ENCODE results near the gene SLC39A1. TPM values are rescaled to one million over a fixed set of nuclear protein-coding genes. Genes with fewer than 3 reads are reported as not detected.

The SLC39A1 gene
- total and polyA plus RNA-seq, 9 of the 15 experiments (the other 6 are each of a cell fraction or from before 2014, with no cell fraction given): 9.9 to 81.1 (median 62.7) TPM

DNA sequence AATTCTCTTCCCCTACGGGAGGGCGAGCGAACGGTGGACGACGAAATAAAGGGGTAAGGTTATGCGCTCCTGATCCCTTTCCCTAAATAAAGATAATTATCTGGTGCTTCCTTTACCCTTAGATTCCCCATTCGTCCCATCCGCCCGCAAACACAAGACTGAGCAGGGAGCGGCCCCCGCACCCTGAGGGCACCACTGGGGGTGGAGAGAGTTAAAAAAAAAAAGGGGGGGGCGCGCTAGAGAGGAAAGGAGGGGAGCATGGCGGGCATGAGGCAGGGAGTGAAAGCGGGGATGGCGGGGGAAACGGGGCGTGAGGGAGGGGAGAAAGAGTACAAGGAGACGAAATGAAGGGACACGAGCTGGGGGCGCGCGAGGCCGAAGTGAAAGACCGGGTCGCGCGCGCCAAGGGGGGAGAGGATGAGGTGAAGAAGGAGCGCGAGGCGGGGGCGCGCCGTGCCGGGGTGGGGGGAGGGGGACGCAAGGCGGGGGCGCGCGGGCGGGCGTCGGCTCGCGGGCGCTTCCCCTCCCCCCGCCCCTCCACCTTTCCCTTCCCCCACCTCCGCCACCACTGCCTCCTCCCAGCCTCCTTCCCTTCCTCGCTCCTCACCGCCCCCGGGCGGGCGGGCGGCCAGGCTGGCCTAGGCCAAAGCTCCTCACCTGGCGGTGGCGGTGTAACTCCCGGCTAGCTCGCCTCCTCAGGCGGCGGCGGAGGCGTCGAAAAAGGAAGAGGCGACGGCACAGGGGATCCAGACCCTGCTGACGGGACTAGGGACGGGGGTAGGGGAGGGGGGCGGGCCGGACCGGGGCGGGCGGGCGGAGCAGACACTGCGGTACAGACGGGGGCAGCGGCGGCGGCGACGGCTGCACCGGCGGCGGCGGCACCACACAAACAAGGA lies 41.0 kb downstream of the SLC39A1 start:
- ChIA-PET POLR2A (interaction anchor here (0.5 to 2.4 kb wide), 17 partner anchors 10 to 85 kb away, joined by 3 to 12 read pairs (median 4); partner anchors contain the start of genes CRTC2, DENND4B and RPS27), CTCF (ENCODE audit: low intra/inter-chr PET ratio) (no interaction called here)
- H3K9me1 ChIP-seq (ENCODE audit: control insufficient read depth, insufficient read depth, low read length): no peaks in the 10 kb centered on the region
- intact Hi-C loops (cut with micrococcal nuclease) (loop anchor here (2.0 to 5.0 kb wide), 5 partner anchors 40 to 298 kb away; partner anchors contain the start of gene UBAP2L), in situ Hi-C loops (cut with MboI) (no loop called here)
- H3K4me1 ChIP-seq (replicated peaks in 1 of 2; ENCODE audit: control insufficient read depth in 2 of 2, insufficient read depth in 2 of 2, low read length in 2 of 2): peaks cover 9 to 30% of the 10 kb centered on the region in 2 experiments
- H3K4me2 ChIP-seq (ENCODE audit: insufficient read depth, low read length): peak overlapping the region; percentile 99
- peak overlapping the region; percentile 86 for H3K4me3 ChIP-seq
- DNase-seq (ENCODE audit: extremely low read depth in 1 of 4, low spot score in 3 of 4): peak; percentile 86 to 92 (median 87)
- under 1% methylated on average over 29 of the region's 86 CpGs for WGBS (ENCODE audit: insufficient coverage, low coverage, missing lambda C conversion rate)
- peaks cover 21% of the 10 kb centered on the region for H4K20me1 ChIP-seq (replicated peaks; ENCODE audit: control insufficient read depth, insufficient read depth, low read length)
- peak overlapping the region; percentile 79 for H2AFZ ChIP-seq (ENCODE audit: low read depth, low read length)
- H3K36me3 ChIP-seq (ENCODE audit: control insufficient read depth, insufficient read depth, low read length): peaks cover 26% of the 10 kb centered on the region; the same call in 2 of the 3 replicates
- peaks cover 50% of the 10 kb centered on the region for H3K79me2 ChIP-seq (ENCODE audit: control insufficient read depth, insufficient read depth, low read length)
- FAIRE-seq: no peak
- H3K27me3 ChIP-seq (ENCODE audit: control insufficient read depth in 2 of 2, insufficient read depth in 2 of 2, low read length in 2 of 2): no peaks in the 10 kb centered on the region
- no TSS peak for BruUV-seq (replicated peaks)
- no peaks in the 10 kb centered on the region for H3K9me3 ChIP-seq (replicated peaks; ENCODE audit: control insufficient read depth, insufficient read depth, low read depth, low read length)
- peak overlapping the region; percentile 91 to 92 for H3K9ac ChIP-seq (ENCODE audit: insufficient read depth in 1 of 2, low read depth in 2 of 2, low read length in 2 of 2)
- peak overlapping the region; percentile 98 for H3K27ac ChIP-seq (ENCODE audit: extremely low read depth, low read depth, low read length)
- ATAC-seq: peak; percentile 77
- TF ChIP-seq, protein P1, sequence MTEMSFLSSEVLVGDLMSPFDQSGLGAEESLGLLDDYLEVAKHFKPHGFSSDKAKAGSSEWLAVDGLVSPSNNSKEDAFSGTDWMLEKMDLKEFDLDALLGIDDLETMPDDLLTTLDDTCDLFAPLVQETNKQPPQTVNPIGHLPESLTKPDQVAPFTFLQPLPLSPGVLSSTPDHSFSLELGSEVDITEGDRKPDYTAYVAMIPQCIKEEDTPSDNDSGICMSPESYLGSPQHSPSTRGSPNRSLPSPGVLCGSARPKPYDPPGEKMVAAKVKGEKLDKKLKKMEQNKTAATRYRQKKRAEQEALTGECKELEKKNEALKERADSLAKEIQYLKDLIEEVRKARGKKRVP (CRISPR knock-in tag; IDR thresholded peaks at IDR 0.05): no peak
- no peak for TF ChIP-seq ZKSCAN1 (IDR thresholded peaks at IDR 0.05; ENCODE audit: low read depth, low read length)
- TF ChIP-seq ILK (tag; IDR thresholded peaks at IDR 0.05; ENCODE audit: borderline replicate concordance, low read depth): no peak
- peak; percentile 47 for TF ChIP-seq RBBP5 (IDR thresholded peaks at IDR 0.05; ENCODE audit: borderline replicate concordance, insufficient read depth, low read length, poor library complexity, severe bottlenecking)
- TF ChIP-seq ELF4 (CRISPR knock-in tag; IDR thresholded peaks at IDR 0.05): no peak
- no peak for TF ChIP-seq ZNF696 (CRISPR knock-in tag; conservative IDR thresholded peaks at IDR 0.05)
- TF ChIP-seq RHOXF2B (CRISPR knock-in tag; conservative IDR thresholded peaks at IDR 0.05): no peak
- peak; percentile 60 for TF ChIP-seq NCOR1 (IDR thresholded peaks at IDR 0.05)
- no peak for TF ChIP-seq CHD4 (IDR thresholded peaks at IDR 0.05; ENCODE audit: insufficient read depth, insufficient replicate concordance, low read depth, low read length, poor library complexity, severe bottlenecking)
- TF ChIP-seq, protein P2, sequence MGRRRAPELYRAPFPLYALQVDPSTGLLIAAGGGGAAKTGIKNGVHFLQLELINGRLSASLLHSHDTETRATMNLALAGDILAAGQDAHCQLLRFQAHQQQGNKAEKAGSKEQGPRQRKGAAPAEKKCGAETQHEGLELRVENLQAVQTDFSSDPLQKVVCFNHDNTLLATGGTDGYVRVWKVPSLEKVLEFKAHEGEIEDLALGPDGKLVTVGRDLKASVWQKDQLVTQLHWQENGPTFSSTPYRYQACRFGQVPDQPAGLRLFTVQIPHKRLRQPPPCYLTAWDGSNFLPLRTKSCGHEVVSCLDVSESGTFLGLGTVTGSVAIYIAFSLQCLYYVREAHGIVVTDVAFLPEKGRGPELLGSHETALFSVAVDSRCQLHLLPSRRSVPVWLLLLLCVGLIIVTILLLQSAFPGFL (CRISPR knock-in tag; IDR thresholded peaks at IDR 0.05): no peak
- TF ChIP-seq, protein P3, sequence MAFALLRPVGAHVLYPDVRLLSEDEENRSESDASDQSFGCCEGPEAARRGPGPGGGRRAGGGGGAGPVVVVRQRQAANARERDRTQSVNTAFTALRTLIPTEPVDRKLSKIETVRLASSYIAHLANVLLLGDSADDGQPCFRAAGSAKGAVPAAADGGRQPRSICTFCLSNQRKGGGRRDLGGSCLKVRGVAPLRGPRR (CRISPR knock-in tag; IDR thresholded peaks at IDR 0.05): no peak
- TF ChIP-seq, protein P4, sequence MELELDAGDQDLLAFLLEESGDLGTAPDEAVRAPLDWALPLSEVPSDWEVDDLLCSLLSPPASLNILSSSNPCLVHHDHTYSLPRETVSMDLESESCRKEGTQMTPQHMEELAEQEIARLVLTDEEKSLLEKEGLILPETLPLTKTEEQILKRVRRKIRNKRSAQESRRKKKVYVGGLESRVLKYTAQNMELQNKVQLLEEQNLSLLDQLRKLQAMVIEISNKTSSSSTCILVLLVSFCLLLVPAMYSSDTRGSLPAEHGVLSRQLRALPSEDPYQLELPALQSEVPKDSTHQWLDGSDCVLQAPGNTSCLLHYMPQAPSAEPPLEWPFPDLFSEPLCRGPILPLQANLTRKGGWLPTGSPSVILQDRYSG (tag; conservative IDR thresholded peaks at IDR 0.05; ENCODE audit: low read depth): no peak
- TF ChIP-seq, protein P5, sequence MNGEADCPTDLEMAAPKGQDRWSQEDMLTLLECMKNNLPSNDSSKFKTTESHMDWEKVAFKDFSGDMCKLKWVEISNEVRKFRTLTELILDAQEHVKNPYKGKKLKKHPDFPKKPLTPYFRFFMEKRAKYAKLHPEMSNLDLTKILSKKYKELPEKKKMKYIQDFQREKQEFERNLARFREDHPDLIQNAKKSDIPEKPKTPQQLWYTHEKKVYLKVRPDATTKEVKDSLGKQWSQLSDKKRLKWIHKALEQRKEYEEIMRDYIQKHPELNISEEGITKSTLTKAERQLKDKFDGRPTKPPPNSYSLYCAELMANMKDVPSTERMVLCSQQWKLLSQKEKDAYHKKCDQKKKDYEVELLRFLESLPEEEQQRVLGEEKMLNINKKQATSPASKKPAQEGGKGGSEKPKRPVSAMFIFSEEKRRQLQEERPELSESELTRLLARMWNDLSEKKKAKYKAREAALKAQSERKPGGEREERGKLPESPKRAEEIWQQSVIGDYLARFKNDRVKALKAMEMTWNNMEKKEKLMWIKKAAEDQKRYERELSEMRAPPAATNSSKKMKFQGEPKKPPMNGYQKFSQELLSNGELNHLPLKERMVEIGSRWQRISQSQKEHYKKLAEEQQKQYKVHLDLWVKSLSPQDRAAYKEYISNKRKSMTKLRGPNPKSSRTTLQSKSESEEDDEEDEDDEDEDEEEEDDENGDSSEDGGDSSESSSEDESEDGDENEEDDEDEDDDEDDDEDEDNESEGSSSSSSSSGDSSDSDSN (IDR thresholded peaks at IDR 0.05; ENCODE audit: borderline replicate concordance in 1 of 2, low read depth in 2 of 2, low read length in 2 of 2): peak in 1 of 2 experiments; percentile 87; a peak in 2 of 4 replicates
